CD4-positive, alpha-beta T cell treated with Interleukin-12 subunit alpha and Interleukin-12 subunit beta, for 1 hour (primary cell): ENCODE data around the gene TLDC2.

Experiments used
- DNase-seq: peaks from one replicate; pipeline ENCODE4 v3.0.0-alpha.2; 2020

Gene TLDC2

GRCh38 chr20:36850759-36851158, 25.2 kb upstream of the TLDC2 start:
- no peak for DNase-seq

GRCh38 chr20:36851490-36851889, 24.4 kb upstream of the TLDC2 start:
- DNase-seq: no peak

GRCh38 chr20:36852187-36852586, 23.8 kb upstream of the TLDC2 start:
- no peak for DNase-seq

- no peak for DNase-seq
Measured at GRCh38 chr20:36854348-36855240, 21.3 kb upstream of the TLDC2 start.

GRCh38 chr20:36855241-36855657, 20.7 kb upstream of the TLDC2 start:
- no peak for DNase-seq

- DNase-seq: no peak
Measured at GRCh38 chr20:36856195-36856594, 19.7 kb upstream of the TLDC2 start.

GRCh38 chr20:36856691-36857635, 19.0 kb upstream of the TLDC2 start:
- peak; percentile 44 for DNase-seq

- DNase-seq: no peak
Measured at GRCh38 chr20:36859282-36859555, 16.7 kb upstream of the TLDC2 start.

- DNase-seq: no peak
Measured at GRCh38 chr20:36859700-36860330, 16.1 kb upstream of the TLDC2 start.

- no peak for DNase-seq
Measured at GRCh38 chr20:36860339-36860738, 15.6 kb upstream of the TLDC2 start.

- no peak for DNase-seq
Measured at GRCh38 chr20:36860811-36861624, 14.9 kb upstream of the TLDC2 start.

GRCh38 chr20:36861625-36861874, 14.4 kb upstream of the TLDC2 start:
- DNase-seq: no peak

- DNase-seq: no peak
Measured at GRCh38 chr20:36861875-36862801, 13.8 kb upstream of the TLDC2 start.

- no peak for DNase-seq
Measured at GRCh38 chr20:36862857-36863668, 12.9 kb upstream of the TLDC2 start.

- DNase-seq: no peak
Measured at GRCh38 chr20:36865076-36865860, 10.7 kb upstream of the TLDC2 start.

GRCh38 chr20:36865861-36866149, 10.1 kb upstream of the TLDC2 start:
- DNase-seq: no peak

GRCh38 chr20:36866164-36866563, 9.8 kb upstream of the TLDC2 start:
- no peak for DNase-seq

GRCh38 chr20:36866681-36867495, 9.1 kb upstream of the TLDC2 start:
- no peak for DNase-seq
